Daoy (cell line): ENCODE data around the gene HOXB7. TPM values are rescaled to one million over a fixed set of nuclear protein-coding genes. Genes with fewer than 3 reads are reported as not detected.

Experiments
- DNase-seq: peaks from one replicate; pipeline ENCODE4 v3.0.0-alpha.2; 2015; ENCODE audit warnings: low read depth
- total RNA-seq: library from RNA; depleted of rRNA; stranded (reverse); fragments of >200 nt; shearing (Covaris generic); gene quantifications from 2 replicates; pipeline ENCODE4 v1.2.3, GENCODE V29; 2014

The HOXB7 gene
- total RNA-seq, 1 experiment from 2014 or later, result 13.2 TPM

GRCh38 chr17:48623583-48623982, 12.8 kb upstream of the HOXB7 start:
- DNase-seq, result no peak

- no peak for DNase-seq
Observed at GRCh38 chr17:48622857-48623256, 12.0 kb upstream of the HOXB7 start.

- DNase-seq, result no peak
Observed at GRCh38 chr17:48621410-48622392, 10.9 kb upstream of the HOXB7 start.

- no peak for DNase-seq
Observed at GRCh38 chr17:48620461-48621139, 9.8 kb upstream of the HOXB7 start.

- no peak for DNase-seq
Observed at GRCh38 chr17:48619826-48620449, 9.1 kb upstream of the HOXB7 start.

- peak; percentile 84 for DNase-seq
Observed at GRCh38 chr17:48618256-48618896, 7.6 kb upstream of the HOXB7 start.

GRCh38 chr17:48617471-48618255, 6.8 kb upstream of the HOXB7 start:
- DNase-seq, result no peak

- DNase-seq, result no peak
Observed at GRCh38 chr17:48616717-48617470, 6.1 kb upstream of the HOXB7 start.

- DNase-seq, result no peak
Observed at GRCh38 chr17:48615963-48616716, 5.3 kb upstream of the HOXB7 start.

- no peak for DNase-seq
Observed at GRCh38 chr17:48615047-48615962, 4.5 kb upstream of the HOXB7 start, which contains the start of gene HOXB8. HOXB8 (minus strand) TSS chr17:48615292; CDS start chr17:48614704, 588 bp downstream.

GRCh38 chr17:48613862-48614694, 3.3 kb upstream of the HOXB7 start:
- DNase-seq, result peak; percentile 52

- peak; percentile 65 for DNase-seq
Observed at GRCh38 chr17:48612854-48613691, 2.3 kb upstream of the HOXB7 start.

GRCh38 chr17:48612456-48612853, 1.6 kb upstream of the HOXB7 start:
- no peak for DNase-seq

GRCh38 chr17:48611681-48612455, 1.1 kb upstream of the HOXB7 start:
- DNase-seq, result peak; percentile 52

GRCh38 chr17:48611213-48611612, 396 bp upstream of the HOXB7 start:
- peak; percentile 46 for DNase-seq
